Measurements from ENCODE around the gene KCNAB3.

KCNAB3 gene

DNA sequence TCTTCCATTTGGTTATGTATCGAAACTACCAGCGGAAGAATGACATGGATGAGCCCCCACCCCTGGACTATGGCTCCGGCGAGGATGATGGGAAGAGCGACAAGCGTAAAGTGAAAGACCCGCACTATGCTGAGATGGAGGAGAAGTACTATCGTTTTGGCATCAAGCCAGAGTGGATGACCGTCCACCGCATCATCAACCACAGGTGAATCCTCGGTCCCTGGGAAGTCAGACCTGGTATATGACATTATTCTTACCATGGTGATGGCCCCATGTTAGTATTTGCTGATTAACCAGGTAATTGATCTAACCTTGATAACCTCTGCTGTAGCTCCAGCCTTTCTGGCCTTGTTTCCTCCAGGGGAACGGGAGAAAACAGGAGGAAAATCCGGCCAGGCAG, 32.6 kb downstream of the KCNAB3 start:
- DNase-seq (ENCODE audit: low read depth) = no peak

DNA sequence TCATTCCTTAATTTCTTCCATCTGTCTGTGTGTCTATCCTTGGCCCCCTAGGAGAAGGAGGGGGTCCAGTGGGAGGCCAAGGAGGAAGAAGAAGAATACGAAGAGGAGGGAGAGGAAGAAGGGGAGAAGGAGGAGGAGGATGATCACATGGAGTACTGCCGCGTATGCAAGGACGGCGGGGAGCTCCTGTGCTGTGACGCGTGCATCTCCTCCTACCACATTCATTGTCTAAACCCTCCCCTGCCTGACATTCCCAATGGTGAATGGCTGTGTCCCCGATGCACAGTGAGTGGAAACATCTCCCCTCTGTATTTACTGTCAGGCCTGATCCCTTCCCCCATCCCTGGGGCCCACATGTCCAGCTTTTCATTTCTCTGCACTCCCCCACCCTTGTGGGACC, 34.8 kb downstream of the KCNAB3 start:
- DNase-seq (ENCODE audit: low read depth) = no peak

DNA sequence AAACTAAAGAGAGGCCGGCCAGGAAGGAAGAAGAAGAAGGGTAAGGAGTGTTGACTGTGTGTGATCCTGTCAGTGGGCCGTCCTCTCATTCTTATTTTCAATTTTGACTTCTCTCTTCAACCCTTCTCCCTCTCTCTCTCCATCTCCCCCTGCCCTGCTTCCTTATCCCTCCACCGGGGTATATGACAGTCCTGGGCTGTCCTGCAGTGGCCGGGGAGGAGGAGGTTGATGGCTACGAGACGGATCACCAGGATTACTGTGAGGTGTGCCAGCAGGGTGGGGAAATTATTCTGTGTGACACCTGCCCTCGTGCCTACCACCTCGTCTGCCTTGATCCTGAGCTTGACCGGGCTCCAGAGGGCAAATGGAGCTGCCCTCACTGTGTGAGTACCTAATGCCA, 35.4 kb downstream of the KCNAB3 start:
- DNase-seq (ENCODE audit: low read depth) = no peak

DNA sequence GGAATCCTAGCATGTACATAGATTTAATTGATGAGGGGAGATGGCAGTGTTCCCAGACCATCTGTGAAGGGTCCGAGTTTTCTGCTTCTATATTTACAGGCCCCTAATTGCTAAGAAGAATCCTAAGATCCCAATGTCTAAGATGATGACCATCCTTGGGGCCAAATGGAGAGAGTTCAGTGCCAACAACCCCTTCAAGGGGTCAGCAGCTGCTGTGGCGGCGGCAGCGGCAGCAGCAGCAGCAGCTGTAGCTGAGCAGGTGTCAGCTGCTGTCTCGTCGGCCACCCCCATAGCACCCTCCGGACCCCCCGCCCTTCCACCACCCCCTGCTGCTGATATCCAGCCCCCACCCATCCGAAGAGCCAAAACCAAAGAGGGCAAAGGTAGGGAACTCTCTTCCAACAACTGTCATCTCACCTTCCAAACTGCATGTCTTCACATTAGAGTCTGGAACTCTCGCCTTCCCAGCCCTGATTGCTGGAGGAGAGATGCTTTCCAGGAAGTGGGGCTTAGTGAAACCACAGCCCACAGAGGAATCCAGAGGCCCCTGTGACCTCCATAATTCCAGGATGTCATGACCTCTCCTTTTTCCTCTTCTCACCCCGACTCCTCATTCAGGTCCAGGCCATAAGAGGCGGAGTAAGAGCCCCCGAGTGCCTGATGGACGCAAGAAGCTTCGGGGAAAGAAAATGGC, 36.3 kb downstream of the KCNAB3 start:
- DNase-seq (ENCODE audit: low read depth) = no peak

DNA sequence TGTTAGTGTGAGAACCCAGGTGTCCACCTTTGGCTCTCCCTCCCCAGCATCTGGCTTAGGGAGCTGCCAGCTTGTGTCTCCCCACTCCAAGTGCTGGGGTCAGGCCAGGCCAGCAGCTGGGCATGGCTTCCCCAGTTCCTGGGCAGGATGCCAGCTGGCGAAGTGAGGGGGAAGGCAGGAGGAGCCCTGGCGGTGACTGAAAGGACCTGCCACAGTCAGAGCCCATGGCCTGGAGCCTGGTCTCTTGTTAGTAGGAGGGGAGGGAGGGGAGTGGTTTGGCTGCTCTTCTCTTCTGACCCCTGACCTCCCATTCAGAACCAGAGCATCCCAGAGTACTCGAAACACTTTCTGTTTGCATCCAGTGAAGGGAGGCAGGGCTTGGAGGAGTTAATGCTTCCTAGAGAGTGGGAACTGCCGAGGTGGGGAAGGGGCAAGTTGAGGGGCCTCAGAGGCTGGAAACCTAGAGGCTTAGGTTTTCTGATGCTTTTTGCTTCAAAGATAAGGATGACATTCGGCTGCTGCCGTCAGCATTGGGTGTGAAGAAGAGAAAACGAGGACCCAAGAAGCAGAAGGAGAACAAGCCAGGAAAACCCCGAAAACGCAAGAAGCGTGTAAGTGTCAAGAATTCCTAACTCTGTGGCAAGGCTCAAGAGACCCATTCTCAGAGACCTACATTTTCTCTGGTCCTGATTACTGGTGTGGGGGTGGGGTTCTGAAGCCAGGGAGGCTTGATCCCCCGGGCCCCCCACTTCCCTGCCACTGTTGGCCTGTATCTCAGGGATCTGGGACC, 40.3 kb downstream of the KCNAB3 start:
- DNase-seq (ENCODE audit: low read depth) = no peak

DNA sequence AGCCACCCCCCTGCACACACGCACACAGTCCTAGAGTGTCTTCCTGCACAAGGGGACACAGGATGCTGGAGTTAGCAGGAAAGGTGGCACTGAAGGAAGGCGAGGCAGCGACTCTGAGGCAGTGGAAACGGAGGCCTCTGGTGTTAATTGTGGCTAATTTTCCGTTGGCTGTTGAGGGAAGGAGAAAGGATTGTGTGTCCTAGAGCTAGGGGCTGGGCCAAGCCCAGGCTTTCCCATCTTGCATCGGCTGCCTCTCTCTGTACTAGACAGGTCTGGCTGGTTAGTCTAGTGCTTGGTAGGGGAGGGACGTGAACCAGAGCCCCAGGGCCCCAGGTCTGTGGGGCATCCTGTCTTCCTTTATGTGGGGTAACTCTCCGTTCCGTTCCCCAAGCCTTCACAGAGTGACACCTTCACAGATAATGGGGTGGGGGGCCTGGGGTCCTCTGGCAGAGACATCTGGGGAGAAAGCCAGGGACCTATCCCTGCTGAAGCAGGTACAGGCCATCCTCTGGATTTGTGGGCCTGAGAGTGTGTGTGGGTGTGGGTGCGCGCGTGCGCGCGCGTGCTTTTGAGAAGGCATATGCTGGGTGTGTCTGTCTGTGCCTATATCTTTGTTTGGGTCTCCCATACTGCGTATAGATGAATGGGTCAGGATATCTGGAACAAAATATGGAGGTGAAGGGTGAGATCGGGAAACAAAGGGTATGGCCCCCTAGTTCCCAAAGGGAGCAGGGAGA, 41.3 kb downstream of the KCNAB3 start, which contains the start of gene CHD3:
TSS of gene CHD3 (plus strand) at position 606 of the 737 bp plus-strand sequence. CDS start 212 bp downstream, outside the sequence.
- no peak for DNase-seq (ENCODE audit: low read depth)

DNA sequence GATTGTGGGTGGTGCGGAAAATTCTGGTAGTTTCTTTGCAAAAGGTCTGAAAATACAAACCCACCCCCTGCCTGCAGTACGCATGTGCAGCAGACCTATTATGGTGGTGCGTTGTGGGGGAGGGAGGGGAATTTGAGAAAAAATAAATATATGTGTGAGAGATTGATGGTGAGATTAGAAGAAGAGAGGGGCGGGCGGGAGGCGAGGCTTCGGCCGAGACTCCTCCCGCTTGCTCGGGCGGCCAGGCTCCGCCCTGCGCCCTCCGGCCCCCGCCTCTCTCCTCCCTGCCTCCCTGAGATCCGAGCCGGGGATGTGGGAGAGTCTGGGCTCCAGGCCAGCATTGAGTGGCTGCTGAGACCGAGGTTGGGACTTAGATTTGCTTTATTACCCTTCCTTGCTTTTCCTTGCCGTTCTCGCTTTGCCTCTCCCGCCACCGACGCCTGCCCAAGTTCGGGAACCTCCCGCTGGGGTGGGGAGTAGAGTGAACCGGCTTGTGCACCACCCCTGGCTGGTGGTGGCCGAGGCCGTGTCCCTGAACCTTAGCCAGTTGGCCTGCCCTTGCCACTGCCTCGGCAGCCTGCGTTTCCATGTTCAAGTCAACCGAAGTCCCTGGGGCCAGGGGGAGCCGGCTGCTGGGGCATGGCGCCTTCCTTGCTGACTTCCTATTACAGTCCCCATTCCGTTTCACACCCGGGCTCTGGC, 42.0 kb downstream of the KCNAB3 start:
- DNase-seq (ENCODE audit: low read depth) = peak; percentile 79

DNA sequence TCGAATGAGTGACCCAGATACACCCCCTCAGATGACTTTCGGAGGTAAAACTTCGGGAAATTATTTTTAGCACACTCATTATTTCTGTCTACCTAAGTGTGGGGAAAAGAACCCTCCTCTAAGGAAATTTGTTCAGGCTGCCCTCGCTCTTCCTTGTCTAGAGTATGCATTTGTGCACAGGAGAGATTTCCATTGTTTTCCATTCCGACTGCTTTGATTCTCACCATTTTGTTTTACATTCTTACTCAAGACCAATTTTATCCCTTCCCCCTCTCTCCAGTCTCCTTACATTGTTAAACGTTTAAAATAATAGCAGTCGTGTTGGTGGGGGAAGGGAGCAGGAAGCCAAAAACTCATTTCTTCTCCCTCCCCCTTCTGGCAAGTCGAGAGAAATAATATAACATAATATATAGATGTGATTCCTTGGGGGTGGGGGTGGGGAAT, 42.6 kb downstream of the KCNAB3 start:
- DNase-seq (ENCODE audit: low read depth) = no peak

DNA sequence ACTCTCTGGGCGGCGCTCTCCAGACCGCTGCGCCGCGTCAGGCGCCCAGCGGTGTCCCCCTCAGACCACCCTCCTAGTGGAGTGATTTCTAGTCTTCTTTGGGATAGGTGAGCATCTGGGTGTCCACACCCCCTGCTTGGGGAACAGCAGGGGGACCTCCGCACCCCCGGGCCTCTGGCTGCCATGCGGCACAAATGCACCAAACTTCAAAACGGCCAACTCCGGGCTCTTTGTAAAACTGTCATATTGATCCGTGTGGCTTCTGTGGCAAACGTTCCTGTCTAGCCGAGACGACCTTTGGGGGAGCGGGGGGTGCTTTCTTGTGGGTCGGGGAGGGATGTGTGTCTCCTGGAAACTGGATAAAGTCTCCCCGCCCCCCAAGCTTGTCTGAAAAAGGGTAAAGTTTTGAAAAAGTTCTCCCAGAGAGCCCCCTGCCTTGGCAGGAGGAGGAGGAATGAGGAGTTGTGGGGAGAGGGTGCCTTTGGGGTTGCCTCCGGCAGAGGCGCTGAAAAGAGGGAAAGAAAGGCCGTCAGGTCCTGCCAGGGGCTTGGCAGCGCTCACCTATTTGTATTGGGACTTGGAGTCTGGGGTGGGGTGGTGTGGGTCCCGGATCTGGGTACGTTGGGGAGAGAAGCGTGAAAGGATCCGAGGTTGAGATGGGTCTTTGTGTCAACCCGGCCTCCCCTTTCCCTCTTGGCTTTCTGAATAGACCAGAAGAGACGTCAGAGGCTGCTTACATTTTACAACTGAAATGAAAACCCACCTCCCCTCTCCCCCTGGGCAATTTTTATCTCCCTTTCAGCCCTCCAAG, 43.2 kb downstream of the KCNAB3 start:
- no peak for DNase-seq (ENCODE audit: low read depth)

DNA sequence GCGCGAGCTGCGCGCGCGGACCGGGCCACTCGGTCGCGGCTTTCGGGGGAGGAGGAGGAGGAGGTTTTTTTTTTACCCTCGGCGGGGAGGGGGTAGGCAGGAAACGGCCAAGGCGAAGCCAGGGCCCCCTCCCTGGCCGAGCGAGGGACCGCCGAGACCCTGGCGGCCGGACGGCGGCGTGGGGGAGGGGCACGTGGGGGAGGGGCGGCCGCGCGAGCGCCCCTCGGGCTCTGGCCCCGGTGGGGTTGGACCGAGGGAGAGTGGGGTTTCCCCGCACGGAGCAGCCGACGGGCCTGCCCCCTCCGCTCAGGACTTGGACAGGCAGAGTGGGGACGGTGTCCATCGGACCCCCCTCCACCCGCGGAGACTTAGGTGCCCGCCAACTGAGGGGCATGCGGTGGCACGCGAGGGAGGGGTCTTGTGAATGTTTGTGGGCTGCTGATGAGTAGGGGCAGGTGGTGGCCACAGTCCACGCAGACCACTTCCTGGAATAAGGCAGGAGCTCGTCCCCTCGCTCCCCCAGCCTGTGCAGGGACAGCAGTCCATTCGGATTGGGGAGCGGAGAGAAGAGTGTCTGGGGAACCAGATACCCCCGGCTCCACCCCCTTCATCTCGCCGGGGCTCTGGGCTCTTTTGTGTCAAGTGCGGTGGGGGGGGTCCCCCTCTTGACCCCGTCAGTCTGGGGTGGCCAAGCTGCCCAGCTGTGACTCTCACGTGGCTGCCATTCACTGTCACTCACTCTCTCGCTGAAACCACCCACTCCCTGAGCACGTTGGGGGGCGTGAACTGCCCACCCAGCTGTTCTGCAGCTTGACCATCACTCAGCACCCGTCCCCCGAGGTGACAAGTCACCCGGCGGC, 44.1 kb downstream of the KCNAB3 start:
- DNase-seq (ENCODE audit: low read depth) = no peak

DNA sequence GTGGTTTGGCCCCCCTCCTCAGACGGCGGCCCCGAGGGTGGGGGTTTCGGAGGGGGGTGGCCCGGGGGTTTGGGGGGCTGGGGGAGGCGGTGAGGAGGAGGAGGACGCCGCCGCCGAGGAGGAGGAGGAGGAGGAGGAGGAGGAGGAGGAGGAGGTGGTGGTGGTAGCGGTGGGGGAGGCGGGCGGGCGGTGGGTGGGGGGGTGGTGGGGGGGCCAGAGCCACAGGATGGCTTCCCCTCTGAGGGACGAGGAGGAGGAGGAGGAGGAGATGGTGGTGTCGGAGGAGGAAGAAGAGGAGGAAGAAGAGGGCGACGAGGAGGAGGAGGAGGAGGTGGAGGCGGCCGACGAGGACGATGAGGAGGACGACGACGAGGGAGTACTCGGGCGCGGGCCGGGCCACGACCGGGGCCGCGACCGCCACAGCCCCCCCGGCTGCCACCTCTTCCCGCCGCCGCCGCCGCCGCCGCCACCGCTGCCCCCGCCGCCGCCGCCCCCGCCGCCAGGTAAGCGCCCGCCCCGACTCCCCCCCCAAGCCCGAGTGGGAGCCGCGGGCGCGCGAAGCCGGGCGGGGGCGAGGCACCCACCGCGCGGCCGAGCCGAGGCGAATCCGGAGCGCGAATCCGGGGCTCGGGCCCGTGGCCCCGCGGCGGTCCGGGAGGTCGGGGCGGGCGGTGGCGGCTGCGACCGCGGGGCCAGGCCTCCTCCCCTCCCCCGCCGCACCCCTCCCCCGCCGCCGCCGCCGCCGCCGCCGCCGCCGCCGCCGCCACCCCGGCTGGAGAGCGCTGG, 44.9 kb downstream of the KCNAB3 start:
- no peak for DNase-seq (ENCODE audit: low read depth)

DNA sequence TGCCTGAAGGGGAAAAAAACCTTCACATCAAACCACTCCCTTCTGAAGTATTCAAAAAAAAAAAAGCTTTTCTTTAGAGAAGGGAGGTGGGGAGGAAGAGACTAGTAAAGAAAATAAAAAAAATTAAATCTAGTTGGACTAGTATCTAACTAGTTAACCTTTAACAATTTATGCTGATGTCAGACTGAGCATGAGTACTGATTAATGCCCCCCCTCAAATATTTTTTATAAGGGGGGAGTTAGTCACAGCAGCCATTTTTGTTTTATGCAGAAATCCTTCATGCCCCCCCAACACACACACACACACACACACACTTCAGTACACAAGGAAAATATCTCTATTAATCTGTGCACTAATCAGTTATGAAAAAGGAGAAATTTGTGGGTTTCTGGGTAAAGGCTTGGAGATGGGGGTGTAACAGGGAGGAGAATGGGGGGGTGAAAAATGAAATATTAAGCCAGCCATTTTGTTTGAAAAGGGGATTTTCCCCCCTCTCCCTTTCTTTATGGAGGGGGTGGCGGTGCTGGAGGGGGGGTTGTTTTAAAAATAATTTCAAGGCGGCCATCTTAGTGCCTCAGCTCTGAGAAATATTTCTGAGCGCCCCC, 45.8 kb downstream of the KCNAB3 start:
- DNase-seq (ENCODE audit: low read depth) = no peak

DNA sequence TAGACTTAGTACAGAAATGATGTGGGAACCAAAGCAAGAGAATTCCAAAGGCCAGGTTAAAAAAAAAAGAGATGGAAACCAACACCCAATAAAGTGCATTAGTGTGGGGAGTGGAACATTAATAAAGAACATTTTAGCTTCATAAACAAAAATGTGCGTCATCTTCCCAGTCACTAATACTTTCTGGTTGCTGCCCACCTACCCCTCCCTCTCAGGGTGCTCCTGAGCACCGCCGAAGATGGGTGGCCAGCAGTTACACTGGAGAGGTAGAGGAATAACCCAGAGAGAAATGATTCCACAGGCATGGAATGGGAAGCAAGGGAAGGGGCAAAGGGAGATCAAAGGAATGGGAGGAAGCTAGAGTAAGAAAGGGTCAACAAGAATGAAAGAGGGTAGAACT, 47.0 kb downstream of the KCNAB3 start:
- no peak for DNase-seq (ENCODE audit: low read depth)

DNA sequence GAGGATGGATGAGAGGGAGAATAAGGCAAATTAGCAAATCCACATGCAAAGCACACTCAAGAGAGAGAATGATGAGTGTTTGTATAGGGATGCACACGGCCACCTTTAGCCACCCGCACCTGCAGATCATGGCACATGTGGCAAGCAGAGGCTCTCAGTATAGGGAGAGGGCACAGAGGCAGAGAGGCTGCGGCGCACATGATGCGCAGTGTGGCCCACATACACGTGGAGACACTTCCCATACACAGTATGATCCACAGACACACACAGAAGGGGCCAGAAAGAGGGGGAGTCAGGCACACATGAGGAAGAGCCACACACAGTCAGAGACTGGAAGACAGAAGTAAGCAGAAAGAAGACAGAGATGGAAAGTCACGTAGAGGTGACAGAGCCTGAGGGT, 47.6 kb downstream of the KCNAB3 start:
- no peak for DNase-seq (ENCODE audit: low read depth)

DNA sequence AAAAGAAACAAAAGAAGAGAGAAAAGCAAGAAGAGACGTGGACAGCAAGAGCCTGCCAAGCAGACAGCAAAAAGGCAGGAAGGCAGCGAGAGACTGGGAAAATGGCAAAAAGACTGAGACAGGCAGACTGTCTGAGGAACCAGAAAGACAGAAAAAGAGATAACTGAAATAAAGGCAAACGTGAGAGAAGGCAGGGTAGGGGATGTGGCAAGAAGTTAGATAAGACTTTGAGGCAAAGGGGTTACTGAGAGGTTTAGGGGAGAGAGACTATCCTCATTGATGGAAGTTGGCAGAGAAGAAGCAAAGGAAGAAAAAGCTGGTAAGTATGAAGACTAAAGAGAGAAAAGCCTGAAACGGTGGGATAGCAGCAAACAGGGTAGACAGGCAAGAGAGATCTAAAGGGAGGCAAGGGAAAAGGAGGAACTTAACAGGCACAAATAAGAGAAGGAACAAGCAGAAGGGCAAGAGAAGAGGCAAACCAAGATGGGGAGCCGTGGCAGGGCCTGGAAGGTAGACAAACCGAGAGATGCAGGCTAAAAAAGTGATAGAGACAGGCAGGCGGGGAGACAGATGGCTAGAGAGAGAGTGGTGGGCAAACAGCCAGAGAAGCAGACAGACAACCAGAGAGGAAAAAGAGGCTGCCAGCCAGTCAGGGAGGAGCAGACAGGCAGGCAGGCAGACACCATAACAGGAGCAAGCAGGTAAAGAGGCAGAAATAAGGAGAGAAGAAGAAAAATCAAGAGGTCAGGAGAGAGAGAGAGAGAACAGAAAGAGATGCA, 48.2 kb downstream of the KCNAB3 start:
- DNase-seq (ENCODE audit: low read depth) = no peak

DNA sequence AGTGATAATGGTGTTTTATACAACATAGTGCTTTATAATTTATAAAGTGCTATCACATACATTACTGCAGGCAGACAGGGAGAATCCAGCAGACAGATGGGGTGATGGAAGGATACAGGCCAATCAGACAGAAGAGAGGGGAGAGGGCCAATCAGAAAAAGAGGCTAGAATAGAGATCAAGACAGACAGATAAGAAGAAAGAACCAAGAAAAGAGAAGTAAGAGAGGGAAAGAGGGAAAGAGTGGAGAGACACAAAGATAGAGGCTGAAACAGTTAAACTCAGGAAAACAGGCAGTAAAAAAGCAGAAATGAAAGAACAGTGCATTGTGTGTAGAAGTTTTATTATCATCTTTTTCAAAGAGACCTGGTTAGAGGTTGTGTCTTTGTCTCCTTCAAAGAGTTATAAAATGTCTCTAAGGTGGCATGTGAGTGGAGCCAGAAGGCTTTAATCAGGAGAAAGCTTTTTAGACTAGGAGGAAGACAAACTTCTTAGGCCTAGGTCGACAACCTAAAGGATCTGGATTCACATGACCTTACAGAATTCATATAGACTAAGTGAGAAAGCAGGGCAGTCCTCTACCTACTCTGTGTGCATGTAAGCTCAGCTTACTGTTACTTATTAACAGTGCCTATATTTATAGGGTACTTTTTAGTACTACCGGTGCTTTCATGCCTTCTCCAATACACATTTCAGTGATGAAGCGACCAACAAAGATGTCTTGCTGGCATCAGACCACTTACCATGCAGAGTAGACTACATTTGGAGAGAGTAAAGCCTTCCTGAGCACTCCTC, 49.4 kb downstream of the KCNAB3 start:
- no peak for DNase-seq (ENCODE audit: low read depth)

DNA sequence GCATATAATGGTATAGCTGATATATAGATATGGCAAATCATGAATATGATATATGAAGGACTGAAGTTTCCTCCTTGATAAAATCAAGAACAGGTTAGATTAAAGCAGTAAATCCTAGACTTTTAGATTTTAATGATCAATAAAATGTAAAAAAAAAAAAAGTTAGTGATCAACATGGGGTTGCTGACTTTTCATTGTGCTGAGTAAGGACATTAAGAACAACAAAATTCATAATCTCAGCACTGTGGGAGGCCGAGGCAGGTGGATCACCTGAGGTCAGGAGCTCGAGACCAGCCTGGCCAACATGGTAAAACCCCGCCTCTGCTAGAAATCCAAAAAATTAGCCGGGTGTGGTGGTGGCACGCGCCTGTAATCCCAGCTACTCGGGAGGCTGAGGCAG, 51.4 kb downstream of the KCNAB3 start:
- DNase-seq (ENCODE audit: low read depth) = no peak
